Fibroblast of lung (primary cell): ENCODE data around the gene USP7. TPM values are rescaled to one million over a fixed set of nuclear protein-coding genes. Genes with fewer than 3 reads are reported as not detected.

Experiments used
- DNase-seq, 2 donors: peaks; one replicate each; pipeline versions ENCODE4 v3.0.0 to v3.0.0-alpha.2; 2010; ENCODE audit warnings: low read depth in 2 of 2
- H2AFZ ChIP-seq: 2 replicates; pipeline ENCODE4 v1.5.1; 2012; ENCODE audit warnings: low read length, control low read depth, inconsistent platforms
- H3K27ac ChIP-seq: 2 replicates; pipeline ENCODE4 v1.5.1; 2011; ENCODE audit warnings: low read length, control low read depth; ENCODE audit not compliant: insufficient read depth
- H3K27me3 ChIP-seq: 2 replicates; pipeline ENCODE4 v1.5.1; 2011; ENCODE audit warnings: mild to moderate bottlenecking, low read length; ENCODE audit not compliant: control insufficient read depth, insufficient read depth
- H3K36me3 ChIP-seq: 2 replicates; pipeline ENCODE4 v1.5.1; 2011; ENCODE audit warnings: low read length; ENCODE audit not compliant: control insufficient read depth, insufficient read depth
- H3K4me1 ChIP-seq: 2 replicates; pipeline ENCODE4 v1.5.1; 2011; ENCODE audit warnings: low read length; ENCODE audit not compliant: control insufficient read depth, insufficient read depth; ENCODE audit errors: extremely low read depth
- H3K4me2 ChIP-seq: 2 replicates; pipeline ENCODE4 v1.5.1; 2011; ENCODE audit warnings: low read length, control low read depth; ENCODE audit not compliant: insufficient read depth; ENCODE audit errors: extremely low read depth
- H3K4me3 ChIP-seq, 4 experiments: fragments of 200-600 bp in 1 of 4; sonication (generic) in 1 of 4; replicated peaks in 1 of 4; 2 replicates each; pipeline ENCODE4 v1.5.1; 2011 to 2016; ENCODE audit warnings: low read length in 4 of 4, low read depth in 3 of 4, mild to moderate bottlenecking in 3 of 4, control low read depth in 2 of 4, inconsistent platforms in 1 of 4, mixed read lengths in 1 of 4; ENCODE audit not compliant: insufficient read depth in 1 of 4; ENCODE audit errors: control extremely low read depth in 1 of 4
- H3K79me2 ChIP-seq: 2 replicates; pipeline ENCODE4 v1.5.1; 2012; ENCODE audit warnings: mild to moderate bottlenecking, low read length, inconsistent platforms; ENCODE audit not compliant: control insufficient read depth, insufficient read depth
- H3K9ac ChIP-seq: 2 replicates; pipeline ENCODE4 v1.5.1; 2011; ENCODE audit warnings: mild to moderate bottlenecking, low read length, control low read depth; ENCODE audit not compliant: insufficient read depth
- H3K9me3 ChIP-seq: 2 replicates; pipeline ENCODE4 v1.5.1; 2012; ENCODE audit warnings: low read depth, low read length; ENCODE audit not compliant: control insufficient read depth, insufficient read depth
- H4K20me1 ChIP-seq: 2 replicates; pipeline ENCODE4 v1.5.1; 2011; ENCODE audit warnings: low read length; ENCODE audit not compliant: control insufficient read depth, insufficient read depth; ENCODE audit errors: extremely low read depth
- EZH2 ChIP-seq: IDR thresholded peaks from 2 replicates; pipeline ENCODE4 v1.5.1; 2012; ENCODE audit warnings: low read length, control low read depth, mild to moderate bottlenecking; ENCODE audit errors: missing control alignments
- polyA plus RNA-seq, 2 donors: library from polyadenylated mRNA; depleted of rRNA in 1 of 2; stranded (reverse) in 1 of 2; unstranded in 1 of 2; fragments of >200 nt; gene quantifications; 2 replicates each; pipeline ENCODE4 v1.2.1, GENCODE V29; 2011 to 2012; ENCODE audit warnings: missing spikeins in 1 of 2
- total RNA-seq: library from RNA; depleted of rRNA; stranded (reverse); fragments of >200 nt; gene quantifications from 2 replicates; pipeline ENCODE4 v1.2.1, GENCODE V29; 2014
- TF ChIP-seq, protein P1 (sequence below), 2 donors: IDR thresholded peaks in 1 of 2; conservative IDR thresholded peaks in 1 of 2; 1 replicate in 1 of 2; 2 replicates in 1 of 2; pipeline ENCODE4 v1.5.1; 2011 to 2012; ENCODE audit warnings: low read length in 2 of 2, control low read depth in 1 of 2, inconsistent platforms in 1 of 2, low read depth in 1 of 2, mild to moderate bottlenecking in 1 of 2

The USP7 gene
- total and polyA plus RNA-seq, 2 donors (not counting 1 experiment from before 2014, with no cell fraction given) = 22.5 to 48.7 TPM

DNA sequence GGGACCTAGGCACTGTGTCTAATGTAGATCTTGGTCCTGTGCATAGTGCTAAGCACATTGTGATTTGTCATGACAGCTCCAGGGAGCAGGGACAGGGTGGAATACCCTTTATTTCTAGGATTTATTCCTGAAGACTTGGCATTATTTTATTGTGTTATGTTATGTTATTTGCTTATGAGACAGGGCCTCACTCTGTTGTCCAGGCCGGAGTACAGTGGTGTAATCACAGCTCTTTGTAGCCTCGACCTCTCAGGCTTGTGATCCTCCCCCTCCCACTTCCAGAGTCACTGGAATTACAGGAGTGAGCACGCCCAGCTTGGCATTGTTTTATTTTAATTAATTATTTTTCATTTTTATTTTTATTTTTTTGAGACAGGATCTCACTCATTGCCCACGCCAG is 40.5 kb upstream of the USP7 start:
- H3K79me2 ChIP-seq = no peaks in the 10 kb centered on the region
- no peak for TF ChIP-seq EZH2
- TF ChIP-seq, protein P1, sequence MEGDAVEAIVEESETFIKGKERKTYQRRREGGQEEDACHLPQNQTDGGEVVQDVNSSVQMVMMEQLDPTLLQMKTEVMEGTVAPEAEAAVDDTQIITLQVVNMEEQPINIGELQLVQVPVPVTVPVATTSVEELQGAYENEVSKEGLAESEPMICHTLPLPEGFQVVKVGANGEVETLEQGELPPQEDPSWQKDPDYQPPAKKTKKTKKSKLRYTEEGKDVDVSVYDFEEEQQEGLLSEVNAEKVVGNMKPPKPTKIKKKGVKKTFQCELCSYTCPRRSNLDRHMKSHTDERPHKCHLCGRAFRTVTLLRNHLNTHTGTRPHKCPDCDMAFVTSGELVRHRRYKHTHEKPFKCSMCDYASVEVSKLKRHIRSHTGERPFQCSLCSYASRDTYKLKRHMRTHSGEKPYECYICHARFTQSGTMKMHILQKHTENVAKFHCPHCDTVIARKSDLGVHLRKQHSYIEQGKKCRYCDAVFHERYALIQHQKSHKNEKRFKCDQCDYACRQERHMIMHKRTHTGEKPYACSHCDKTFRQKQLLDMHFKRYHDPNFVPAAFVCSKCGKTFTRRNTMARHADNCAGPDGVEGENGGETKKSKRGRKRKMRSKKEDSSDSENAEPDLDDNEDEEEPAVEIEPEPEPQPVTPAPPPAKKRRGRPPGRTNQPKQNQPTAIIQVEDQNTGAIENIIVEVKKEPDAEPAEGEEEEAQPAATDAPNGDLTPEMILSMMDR (conservative IDR thresholded peaks at IDR 0.05 in 1 of 2, IDR thresholded peaks at IDR 0.05 in 1 of 2; ENCODE audit: low read depth in 1 of 2, low read length in 2 of 2) = no peak
- H3K9ac ChIP-seq = no peak overlapping the region
- H3K4me2 ChIP-seq = no peak overlapping the region
- H3K27ac ChIP-seq = no peak overlapping the region
- no peaks in the 10 kb centered on the region for H3K27me3 ChIP-seq
- no peak for DNase-seq
- no peaks in the 10 kb centered on the region for H4K20me1 ChIP-seq
- H3K9me3 ChIP-seq = no peaks in the 10 kb centered on the region
- H3K4me3 ChIP-seq = no peak overlapping the region
- H3K36me3 ChIP-seq = no peaks in the 10 kb centered on the region
- H3K4me1 ChIP-seq = peaks cover 4% of the 10 kb centered on the region
- no peak overlapping the region for H2AFZ ChIP-seq

DNA sequence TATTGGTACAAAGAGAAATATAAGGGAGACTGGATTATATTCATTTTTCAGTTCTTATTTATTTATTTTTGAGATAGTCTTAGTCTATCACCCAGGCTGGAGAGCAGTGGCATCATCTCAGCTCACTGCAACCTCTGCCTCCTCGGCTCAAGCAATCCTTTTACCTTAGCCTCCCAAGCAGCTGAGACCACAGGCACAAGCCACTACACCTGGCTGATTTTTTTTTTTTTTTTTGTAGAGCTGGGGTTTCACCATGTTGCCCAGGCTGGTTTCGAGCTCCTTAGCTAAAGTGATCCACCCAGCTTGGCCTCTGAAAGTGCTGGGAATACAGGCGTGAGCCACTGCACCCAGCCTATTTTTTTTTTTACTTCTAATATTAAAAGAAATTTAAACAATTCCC is 40.1 kb upstream of the USP7 start:
- Histone ChIP-seq H3K4me3 (no peak overlapping the region), H2AFZ (no peak overlapping the region), H3K4me1 (peaks cover 4% of the 10 kb centered on the region), H3K9ac (no peak overlapping the region), H3K9me3 (no peaks in the 10 kb centered on the region), H3K36me3 (no peaks in the 10 kb centered on the region), H3K27me3 (no peaks in the 10 kb centered on the region), H3K4me2 (no peak overlapping the region), H3K27ac (no peak overlapping the region), H4K20me1 (no peaks in the 10 kb centered on the region), H3K79me2 (no peaks in the 10 kb centered on the region)
- DNase-seq = no peak
- TF ChIP-seq, protein P1 (conservative IDR thresholded peaks at IDR 0.05 in 1 of 2, IDR thresholded peaks at IDR 0.05 in 1 of 2; ENCODE audit: low read depth in 1 of 2, low read length in 2 of 2) = no peak
- no peak for TF ChIP-seq EZH2

DNA sequence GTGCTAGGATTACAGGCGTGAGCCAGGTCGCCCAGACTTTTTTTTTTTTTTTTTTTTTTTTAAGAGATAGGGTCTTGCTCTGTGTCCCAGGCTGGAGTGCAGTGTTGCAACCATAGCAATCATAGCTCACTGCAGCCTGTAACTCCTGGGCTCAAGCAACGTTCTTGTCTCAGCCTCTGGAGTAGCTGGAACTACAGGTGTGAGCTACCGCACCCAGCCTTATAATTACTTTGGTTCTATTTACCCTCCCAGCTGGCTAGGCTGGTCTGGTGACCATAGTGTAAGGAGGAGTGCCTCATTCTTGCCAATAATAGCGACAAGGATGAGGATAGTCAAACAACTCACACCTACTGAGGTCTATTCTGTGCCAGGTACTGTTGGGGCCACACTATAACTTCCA is 39.6 kb upstream of the USP7 start:
- H3K9ac ChIP-seq = no peak overlapping the region
- H3K27ac ChIP-seq = no peak overlapping the region
- no peaks in the 10 kb centered on the region for H3K4me1 ChIP-seq
- DNase-seq = no peak
- H2AFZ ChIP-seq = no peak overlapping the region
- H3K27me3 ChIP-seq = no peaks in the 10 kb centered on the region
- no peaks in the 10 kb centered on the region for H4K20me1 ChIP-seq
- no peaks in the 10 kb centered on the region for H3K79me2 ChIP-seq
- no peak overlapping the region for H3K4me2 ChIP-seq
- no peaks in the 10 kb centered on the region for H3K9me3 ChIP-seq
- H3K36me3 ChIP-seq = no peaks in the 10 kb centered on the region
- no peak overlapping the region for H3K4me3 ChIP-seq
- TF ChIP-seq, protein P1 (conservative IDR thresholded peaks at IDR 0.05 in 1 of 2, IDR thresholded peaks at IDR 0.05 in 1 of 2; ENCODE audit: low read depth in 1 of 2, low read length in 2 of 2) = no peak
- no peak for TF ChIP-seq EZH2
